ENCODE data around the gene PCDH9. TPM values are rescaled to one million over a fixed set of nuclear protein-coding genes. Genes with fewer than 3 reads are reported as not detected.

PCDH9 gene
- total and polyA plus RNA-seq, 7 experiments from 2014 or later: 0.08 to 1.3 (median 0.21) TPM

GRCh38 chr13:66565279-66565678, 664.9 kb downstream of the PCDH9 start:
- DNase-seq (no peak), ATAC-seq (no peak)
- no peaks in the 10 kb centered on the region for H3K27me3 Mint-ChIP-seq
- no peak overlapping the region for H3K27ac ChIP-seq (ENCODE audit: low read depth, low read length)
- no peaks in the 10 kb centered on the region for H3K9me3 ChIP-seq (ENCODE audit: control insufficient read depth in 2 of 3, low read length in 3 of 3)
- intact Hi-C loops (cut with micrococcal nuclease): no loop called here
- peaks cover 0 to 13% (median 2%) of the 10 kb centered on the region in 11 donors for H3K9me3 Mint-ChIP-seq
- ChIA-PET CTCF (no interaction called here), POLR2A (no interaction called here)
- no peaks in the 10 kb centered on the region for H3K27me3 ChIP-seq (ENCODE audit: control insufficient read depth in 2 of 2, insufficient read depth in 2 of 2, low read length in 2 of 2)
- H3K4me3 ChIP-seq (ENCODE audit: low read length): no peak overlapping the region
- H3K36me3 Mint-ChIP-seq: no peaks in the 10 kb centered on the region
- H3K36me3 ChIP-seq (ENCODE audit: control insufficient read depth in 2 of 3, insufficient read depth in 3 of 3, low read length in 3 of 3): no peaks in the 10 kb centered on the region
- no peak overlapping the region for H3K4me3 Mint-ChIP-seq
- H3K27ac Mint-ChIP-seq: no peak overlapping the region
- H3K4me1 ChIP-seq (ENCODE audit: control insufficient read depth in 2 of 2, insufficient read depth in 2 of 2, low read length in 2 of 2): no peaks in the 10 kb centered on the region
- no peaks in the 10 kb centered on the region for H3K4me1 Mint-ChIP-seq

DNA sequence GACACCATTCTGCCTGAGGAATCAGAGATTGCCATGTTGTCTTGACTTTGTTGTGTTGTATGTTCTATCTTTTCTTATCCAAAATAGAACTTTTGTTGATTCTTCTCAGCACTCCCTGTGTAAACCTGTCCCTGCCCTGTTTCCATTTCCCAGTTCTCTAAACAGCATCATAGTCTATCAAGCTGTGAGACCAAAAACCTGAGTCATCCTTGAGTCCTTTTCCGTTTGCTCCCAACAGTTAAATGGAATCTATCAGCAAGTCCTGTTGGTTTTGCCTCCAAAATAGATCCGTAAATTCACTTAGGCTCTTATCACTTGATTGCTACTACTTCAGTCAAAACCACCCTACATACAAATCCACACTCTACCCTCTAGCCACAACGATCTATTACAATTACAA, 667.1 kb downstream of the PCDH9 start:
- no peak overlapping the region for H3K4me3 Mint-ChIP-seq

DNA sequence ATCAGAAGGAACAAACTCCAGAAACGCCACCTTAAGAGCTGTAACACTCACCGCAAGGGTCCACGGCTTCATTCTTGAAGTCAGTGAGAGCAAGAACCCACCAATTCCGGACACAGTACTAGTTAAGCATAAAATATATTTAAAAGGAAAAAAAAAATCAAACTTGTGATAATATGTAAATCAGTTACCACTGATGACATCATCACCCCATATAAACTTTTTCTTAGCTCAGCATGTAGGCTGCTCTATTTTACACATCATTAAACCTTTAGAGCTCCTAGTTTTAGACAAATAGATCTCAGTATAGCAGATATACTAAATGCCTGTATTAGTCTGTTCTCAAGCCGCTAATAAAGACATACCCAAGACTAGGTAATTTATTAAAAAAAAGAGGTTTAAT, 668.1 kb downstream of the PCDH9 start:
- H3K27ac Mint-ChIP-seq: no peak overlapping the region
- H3K36me3 ChIP-seq (ENCODE audit: control insufficient read depth in 2 of 3, insufficient read depth in 3 of 3, low read length in 3 of 3): no peaks in the 10 kb centered on the region
- no peak overlapping the region for H3K27ac ChIP-seq (ENCODE audit: low read depth, low read length)
- DNase-seq (no peak), ATAC-seq (no peak)
- no peaks in the 10 kb centered on the region for H3K36me3 Mint-ChIP-seq
- H3K27me3 Mint-ChIP-seq: no peaks in the 10 kb centered on the region
- H3K4me1 Mint-ChIP-seq: no peaks in the 10 kb centered on the region
- ChIA-PET CTCF (no interaction called here), POLR2A (no interaction called here)
- H3K9me3 Mint-ChIP-seq: peaks cover 0 to 11% (median 2%) of the 10 kb centered on the region in 11 donors
- H3K27me3 ChIP-seq (ENCODE audit: control insufficient read depth in 2 of 2, insufficient read depth in 2 of 2, low read length in 2 of 2): no peaks in the 10 kb centered on the region
- no peak overlapping the region for H3K4me3 Mint-ChIP-seq
- no peak overlapping the region for H3K4me3 ChIP-seq (ENCODE audit: low read length)
- no peaks in the 10 kb centered on the region for H3K9me3 ChIP-seq (ENCODE audit: control insufficient read depth in 2 of 3, low read length in 3 of 3)
- intact Hi-C loops (cut with micrococcal nuclease): no loop called here
- no peaks in the 10 kb centered on the region for H3K4me1 ChIP-seq (ENCODE audit: control insufficient read depth in 2 of 2, insufficient read depth in 2 of 2, low read length in 2 of 2)

More for the DNA sequence above, 667.1 kb downstream of the PCDH9 start:
- Mint-ChIP-seq H3K27ac (no peak overlapping the region), H3K36me3 (no peaks in the 10 kb centered on the region), H3K9me3 (peaks cover 0 to 10% (median 1%) of the 10 kb centered on the region in 11 donors), H3K27me3 (no peaks in the 10 kb centered on the region), H3K4me1 (no peaks in the 10 kb centered on the region)
- H3K9me3 ChIP-seq (ENCODE audit: control insufficient read depth in 2 of 3, low read length in 3 of 3): no peaks in the 10 kb centered on the region
- DNase-seq: no peak
- ChIA-PET CTCF (no interaction called here), POLR2A (no interaction called here)
- H3K4me1 ChIP-seq (ENCODE audit: control insufficient read depth in 2 of 2, insufficient read depth in 2 of 2, low read length in 2 of 2): no peaks in the 10 kb centered on the region
- H3K4me3 ChIP-seq (ENCODE audit: low read length): no peak overlapping the region
- intact Hi-C loops (cut with micrococcal nuclease): no loop called here
- no peaks in the 10 kb centered on the region for H3K27me3 ChIP-seq (ENCODE audit: control insufficient read depth in 2 of 2, insufficient read depth in 2 of 2, low read length in 2 of 2)
- no peak overlapping the region for H3K27ac ChIP-seq (ENCODE audit: low read depth, low read length)
- H3K36me3 ChIP-seq (ENCODE audit: control insufficient read depth in 2 of 3, insufficient read depth in 3 of 3, low read length in 3 of 3): no peaks in the 10 kb centered on the region
- ATAC-seq: no peak

DNA sequence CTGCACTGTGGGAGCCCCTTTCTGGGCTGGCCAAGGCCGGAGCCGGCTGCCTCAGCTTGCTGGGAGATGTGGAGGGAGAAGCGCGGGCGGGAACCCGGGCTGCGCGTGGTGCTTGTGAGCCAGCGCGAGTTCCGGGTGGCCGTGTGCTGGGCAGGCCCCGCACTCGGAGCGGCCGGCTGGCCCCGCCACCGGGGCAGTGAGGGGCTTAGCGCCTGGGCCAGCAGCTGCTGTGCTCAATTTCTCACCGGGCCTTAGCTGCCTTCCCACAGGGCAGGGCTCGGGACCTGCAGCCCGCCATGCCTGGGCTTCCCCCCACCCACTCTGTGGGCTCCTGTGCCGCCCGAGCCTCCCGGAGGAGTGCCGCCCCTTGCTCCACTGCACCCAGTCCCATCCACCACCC, 669.1 kb downstream of the PCDH9 start:
- H3K4me1 ChIP-seq (ENCODE audit: control insufficient read depth in 2 of 2, insufficient read depth in 2 of 2, low read length in 2 of 2): no peaks in the 10 kb centered on the region
- H3K27me3 ChIP-seq (ENCODE audit: control insufficient read depth in 2 of 2, insufficient read depth in 2 of 2, low read length in 2 of 2): no peaks in the 10 kb centered on the region
- H3K27ac ChIP-seq (ENCODE audit: low read depth, low read length): no peak overlapping the region
- CTCF ChIA-PET: no interaction called here
- no peak overlapping the region for H3K4me3 ChIP-seq (ENCODE audit: low read length)
- POLR2A ChIA-PET: no interaction called here
- DNase-seq (no peak), ATAC-seq (no peak)
- Mint-ChIP-seq H3K4me1 (no peaks in the 10 kb centered on the region), H3K4me3 (no peak overlapping the region), H3K27me3 (no peaks in the 10 kb centered on the region), H3K36me3 (no peaks in the 10 kb centered on the region), H3K9me3 (peaks cover 0 to 11% (median 2%) of the 10 kb centered on the region in 11 donors), H3K27ac (no peak overlapping the region)
- intact Hi-C loops (cut with micrococcal nuclease): no loop called here
- H3K36me3 ChIP-seq (ENCODE audit: control insufficient read depth in 2 of 3, insufficient read depth in 3 of 3, low read length in 3 of 3): no peaks in the 10 kb centered on the region
- H3K9me3 ChIP-seq (ENCODE audit: control insufficient read depth in 2 of 3, low read length in 3 of 3): no peaks in the 10 kb centered on the region

DNA sequence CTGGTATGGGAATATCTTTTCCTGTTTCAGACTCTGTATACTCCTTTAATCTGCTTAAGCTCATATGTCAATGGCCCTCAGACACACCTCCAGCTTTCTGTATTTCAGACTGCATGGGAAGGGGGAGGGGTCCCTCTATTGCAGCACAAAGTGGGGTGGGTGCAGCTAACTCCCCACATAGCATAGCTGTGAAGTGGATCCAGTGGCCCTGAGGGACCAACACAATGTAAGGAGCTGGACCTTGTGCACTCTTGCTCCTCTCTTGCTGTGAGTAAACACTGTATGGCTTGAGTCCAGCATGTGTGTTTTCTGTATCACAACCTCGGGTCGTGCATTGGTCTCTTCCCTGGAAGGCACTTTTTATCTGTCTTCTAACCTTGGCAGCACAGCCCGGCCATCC, 669.9 kb downstream of the PCDH9 start:
- no peak for ATAC-seq
- intact Hi-C loops (cut with micrococcal nuclease): no loop called here
- DNase-seq: no peak
- H3K27ac ChIP-seq (ENCODE audit: low read depth, low read length): no peak overlapping the region
- H3K27me3 ChIP-seq (ENCODE audit: control insufficient read depth in 2 of 2, insufficient read depth in 2 of 2, low read length in 2 of 2): no peaks in the 10 kb centered on the region
- Mint-ChIP-seq H3K27ac (no peak overlapping the region), H3K27me3 (no peaks in the 10 kb centered on the region), H3K36me3 (no peaks in the 10 kb centered on the region), H3K4me1 (no peaks in the 10 kb centered on the region), H3K4me3 (no peak overlapping the region), H3K9me3 (peaks cover 0 to 11% (median 2%) of the 10 kb centered on the region in 11 donors)
- H3K4me3 ChIP-seq (ENCODE audit: low read length): no peak overlapping the region
- H3K4me1 ChIP-seq (ENCODE audit: control insufficient read depth in 2 of 2, insufficient read depth in 2 of 2, low read length in 2 of 2): no peaks in the 10 kb centered on the region
- H3K36me3 ChIP-seq (ENCODE audit: control insufficient read depth in 2 of 3, insufficient read depth in 3 of 3, low read length in 3 of 3): no peaks in the 10 kb centered on the region
- ChIA-PET POLR2A (no interaction called here), CTCF (no interaction called here)
- no peaks in the 10 kb centered on the region for H3K9me3 ChIP-seq (ENCODE audit: control insufficient read depth in 2 of 3, low read length in 3 of 3)

DNA sequence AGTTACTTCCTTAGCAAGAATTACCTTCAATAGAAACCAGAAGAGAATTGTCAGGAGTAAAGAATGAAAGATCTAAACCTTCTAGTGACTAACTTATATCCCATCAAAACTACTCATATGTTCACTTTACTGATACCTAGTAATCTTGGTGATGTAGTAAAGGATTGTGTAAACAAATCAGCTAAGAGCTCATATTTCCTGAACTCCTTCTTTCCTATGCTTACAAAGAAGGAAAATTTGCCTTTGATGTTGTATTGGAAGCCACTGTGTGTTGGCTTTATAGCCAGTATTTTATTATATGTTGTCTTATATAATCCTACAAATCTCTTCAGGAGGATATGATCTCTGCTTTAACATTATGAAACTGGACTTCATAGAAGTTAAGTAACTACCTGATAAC, 671.0 kb downstream of the PCDH9 start:
- Histone ChIP-seq H3K27ac (ENCODE audit: low read depth, low read length) (no peak overlapping the region), H3K27me3 (ENCODE audit: control insufficient read depth in 2 of 2, insufficient read depth in 2 of 2, low read length in 2 of 2) (no peaks in the 10 kb centered on the region), H3K4me3 (ENCODE audit: low read length) (no peak overlapping the region), H3K9me3 (ENCODE audit: control insufficient read depth in 2 of 3, low read length in 3 of 3) (no peaks in the 10 kb centered on the region), H3K36me3 (ENCODE audit: control insufficient read depth in 2 of 3, insufficient read depth in 3 of 3, low read length in 3 of 3) (no peaks in the 10 kb centered on the region), H3K4me1 (ENCODE audit: control insufficient read depth in 2 of 2, insufficient read depth in 2 of 2, low read length in 2 of 2) (no peaks in the 10 kb centered on the region)
- CTCF ChIA-PET: interaction anchor here (0.5 kb wide), 1 partner anchor 1129 kb away, joined by 3 read pairs; no protein-coding TSS in a partner anchor
- DNase-seq (no peak), ATAC-seq (no peak)
- Mint-ChIP-seq H3K4me1 (no peaks in the 10 kb centered on the region), H3K27me3 (no peaks in the 10 kb centered on the region), H3K4me3 (no peak overlapping the region), H3K9me3 (peaks cover 0 to 11% (median 2%) of the 10 kb centered on the region in 11 donors), H3K36me3 (no peaks in the 10 kb centered on the region), H3K27ac (no peak overlapping the region)
- POLR2A ChIA-PET: no interaction called here
- intact Hi-C loops (cut with micrococcal nuclease): no loop called here

GRCh38 chr13:66558506-66558905, 671.6 kb downstream of the PCDH9 start:
- DNase-seq (no peak), ATAC-seq (peak; percentile 40)
- no peaks in the 10 kb centered on the region for H3K36me3 Mint-ChIP-seq
- H3K27me3 Mint-ChIP-seq: no peaks in the 10 kb centered on the region
- Histone ChIP-seq H3K4me1 (ENCODE audit: control insufficient read depth in 2 of 2, insufficient read depth in 2 of 2, low read length in 2 of 2) (no peaks in the 10 kb centered on the region), H3K36me3 (ENCODE audit: control insufficient read depth in 2 of 3, insufficient read depth in 3 of 3, low read length in 3 of 3) (no peaks in the 10 kb centered on the region), H3K9me3 (ENCODE audit: control insufficient read depth in 2 of 3, low read length in 3 of 3) (no peaks in the 10 kb centered on the region), H3K27me3 (ENCODE audit: control insufficient read depth in 2 of 2, insufficient read depth in 2 of 2, low read length in 2 of 2) (no peaks in the 10 kb centered on the region), H3K4me3 (ENCODE audit: low read length) (no peak overlapping the region), H3K27ac (ENCODE audit: low read depth, low read length) (no peak overlapping the region)
- CTCF ChIA-PET: interaction anchor here (0.5 kb wide), 1 partner anchor 1129 kb away, joined by 3 read pairs; no protein-coding TSS in a partner anchor
- no peaks in the 10 kb centered on the region for H3K4me1 Mint-ChIP-seq
- H3K4me3 Mint-ChIP-seq: no peak overlapping the region
- intact Hi-C loops (cut with micrococcal nuclease): no loop called here
- H3K27ac Mint-ChIP-seq: no peak overlapping the region
- peaks cover 0 to 9% (median 2%) of the 10 kb centered on the region in 11 donors for H3K9me3 Mint-ChIP-seq
- POLR2A ChIA-PET: no interaction called here
